Measurements from ENCODE around the gene CCDC124.

Gene CCDC124

DNA sequence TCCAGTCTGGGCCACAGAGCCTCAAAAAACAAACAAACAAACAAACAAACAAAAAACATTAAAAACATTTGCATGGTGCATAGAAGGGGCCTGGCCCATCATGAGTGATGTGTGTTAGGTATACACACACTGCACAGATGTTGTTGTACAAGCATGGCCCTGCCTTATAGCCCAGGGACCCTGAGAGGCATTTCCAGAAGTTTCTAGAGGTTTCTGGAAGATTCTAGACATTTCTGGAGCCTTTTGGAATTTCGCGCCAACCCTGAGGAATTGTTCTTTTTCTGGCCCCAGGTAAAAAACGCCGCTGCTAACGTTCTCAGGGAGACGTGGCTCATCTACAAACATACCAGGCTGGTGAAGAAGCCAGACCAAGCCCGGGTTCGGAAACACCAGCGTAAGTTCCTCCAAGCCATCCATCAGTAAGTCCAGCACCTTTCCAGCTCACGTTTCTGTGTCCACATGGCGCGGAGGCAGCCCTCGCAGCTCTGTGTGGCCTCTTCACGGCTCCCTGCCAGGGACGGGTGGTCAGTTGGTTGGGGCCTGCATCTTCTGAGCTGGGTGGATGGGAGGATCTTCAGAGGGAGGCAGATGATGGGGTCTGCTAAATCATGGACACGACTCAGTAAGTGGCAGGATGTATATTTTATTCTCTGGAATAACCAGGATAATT, 56.7 kb downstream of the CCDC124 start:
- no peak for DNase-seq

DNA sequence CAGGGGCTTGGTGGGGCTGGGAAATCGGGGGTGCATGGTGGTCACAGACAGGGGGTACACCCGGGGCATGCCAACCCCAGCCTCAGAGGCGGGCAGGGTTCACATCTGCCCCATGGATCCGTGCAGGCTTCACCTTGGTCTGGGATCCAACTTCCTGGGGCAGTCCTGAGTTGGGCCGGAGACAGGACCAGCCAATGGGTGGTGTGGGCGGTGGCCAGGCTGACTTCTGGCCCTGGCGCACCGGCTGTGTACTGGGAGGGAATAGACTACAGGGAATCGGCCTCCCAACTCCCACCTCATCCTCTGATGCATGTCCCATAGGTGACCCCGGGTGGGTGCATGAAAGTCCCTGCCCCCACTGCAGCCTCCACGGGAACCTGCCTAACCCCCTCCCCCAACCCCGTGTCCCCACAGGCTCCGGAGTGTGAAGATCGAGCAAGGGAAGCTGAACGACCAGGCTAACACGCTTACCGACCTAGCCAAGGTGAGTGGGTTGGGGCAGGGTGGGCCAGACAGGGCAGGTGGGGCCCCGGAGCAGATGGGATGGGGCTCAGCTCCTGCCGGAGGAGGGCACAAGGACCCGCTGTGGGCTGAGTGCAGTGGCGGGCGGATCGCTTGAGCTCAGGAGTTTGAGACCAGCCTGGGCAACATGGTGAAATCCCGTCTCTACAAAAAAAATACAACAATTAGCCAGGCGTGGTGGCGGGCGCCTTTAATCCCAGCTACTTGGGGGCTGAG, 60.4 kb downstream of the CCDC124 start:
- DNase-seq = no peak
